ENCODE results near the gene SH2D4B. TPM values are rescaled to one million over a fixed set of nuclear protein-coding genes. Genes with fewer than 3 reads are reported as not detected.

The SH2D4B gene
- total RNA-seq, 1 experiment from 2014 or later, result 0.07 TPM

- Histone ChIP-seq H3K23me2 (ENCODE audit: insufficient read length, low read depth, low read length, poor library complexity, severe bottlenecking) (no peaks in the 10 kb centered on the region), H4K8ac (replicated peaks; ENCODE audit: insufficient read length, low read depth, low read length) (no peak overlapping the region), H3K79me2 (ENCODE audit: insufficient read depth, low read length) (no peaks in the 10 kb centered on the region), H3K9me3 (ENCODE audit: control insufficient read depth, low read depth, low read length) (no peaks in the 10 kb centered on the region), H4K20me1 (ENCODE audit: control insufficient read depth, insufficient read depth, insufficient read length) (no peaks in the 10 kb centered on the region), H3K14ac (ENCODE audit: insufficient read depth, low read length) (no peak overlapping the region), H2AK5ac (ENCODE audit: insufficient read length, low read length) (no peak overlapping the region), H3K56ac (ENCODE audit: insufficient read length, low read depth, low read length) (no peak overlapping the region), H3K79me1 (ENCODE audit: insufficient read depth, low read depth, low read length, poor library complexity, severe bottlenecking) (no peaks in the 10 kb centered on the region), H3K4me2 (ENCODE audit: insufficient read depth, insufficient read length, low read length) (no peak overlapping the region), H4K5ac (ENCODE audit: insufficient read length, low read depth, low read length) (no peak overlapping the region), H3K4ac (ENCODE audit: low read depth, low read length) (no peak overlapping the region), H3K27ac (ENCODE audit: insufficient read length, low read depth, low read length) (no peak overlapping the region), H3T11ph (ENCODE audit: low read length) (no peak overlapping the region), H2BK5ac (ENCODE audit: insufficient read length, low read length) (no peak overlapping the region), H2BK120ac (ENCODE audit: low read depth, low read length, poor library complexity, severe bottlenecking) (no peak overlapping the region), H2BK12ac (ENCODE audit: insufficient read length, low read depth, low read length) (no peak overlapping the region), H3K18ac (ENCODE audit: insufficient read length, low read depth, low read length) (no peak overlapping the region), H3K4me1 (ENCODE audit: insufficient read depth, low read length) (no peaks in the 10 kb centered on the region), H2AFZ (ENCODE audit: low read length) (no peak overlapping the region), H3K9ac (ENCODE audit: extremely low read depth, insufficient read length, low read length) (no peak overlapping the region), H2BK15ac (ENCODE audit: low read depth, low read length) (no peak overlapping the region), H4K91ac (ENCODE audit: insufficient read length, low read depth, low read length) (no peak overlapping the region), H3K23ac (ENCODE audit: insufficient read length, low read depth, low read length) (no peak overlapping the region), H2BK20ac (ENCODE audit: low read depth, low read length, poor library complexity, severe bottlenecking) (no peak overlapping the region), H3K27me3 (ENCODE audit: insufficient read depth, low read length) (no peaks in the 10 kb centered on the region)
- no CpG with 5 or more reads among the region's 2 CpGs for WGBS (ENCODE audit: extremely low coverage, insufficient read length, low lambda C conversion rate)
- no peak for TF ChIP-seq CTCF (conservative IDR thresholded peaks at IDR 0.05)
- Mint-ChIP-seq H3K9me3 (no peaks in the 10 kb centered on the region; a peak in 1 of 5 replicates), H3K4me3 (no peak overlapping the region), H3K27ac (no peak overlapping the region), H3K4me1 (peaks cover 0 to 2% of the 10 kb centered on the region in 2 experiments; a peak in 1 of 4 replicates), H3K27me3 (ENCODE audit: low read depth) (peaks cover 2% of the 10 kb centered on the region), H3K36me3 (ENCODE audit: insufficient read depth in 1 of 3, low read depth in 3 of 3) (no peaks in the 10 kb centered on the region)
- DNase-seq, result no peak
These were observed 131.8 kb downstream of the SH2D4B start for GRCh38 chr10:80669485-80669884.
